HT-29 (cell line): ENCODE data around the gene F7. TPM values are rescaled to one million over a fixed set of nuclear protein-coding genes. Genes with fewer than 3 reads are reported as not detected.
"Not testable (repeated sequence)": the region's sequence is repeated elsewhere in the genome, so short reads cannot be mapped to it uniquely, and the experiment has no call there.

ENCODE experiments used
- DNase-seq: peaks from one replicate; pipeline ENCODE4 v3.0.0-alpha.2; 2015; ENCODE audit warnings: low spot score
- total RNA-seq: library from RNA; depleted of rRNA; stranded (reverse); fragments of >200 nt; shearing (Covaris generic); gene quantifications from 2 replicates; pipeline ENCODE4 v1.2.3, GENCODE V29; 2014; rRNA removed

The F7 gene
- not detected in 2 replicates for total RNA-seq

- no peak for DNase-seq
These were observed at the start of gene F7 for GRCh38 chr13:113105032-113105920. TSS of gene F7 (plus strand) at chr13:113105791. CDS start at chr13:113105842, 51 bp downstream.

GRCh38 chr13:113057084-113057483 is 48.5 kb upstream of the F7 start:
- no peak for DNase-seq

GRCh38 chr13:113057559-113057958 is 48.0 kb upstream of the F7 start:
- DNase-seq, result not testable (repeated sequence)

GRCh38 chr13:113058129-113058987 is 47.2 kb upstream of the F7 start:
- DNase-seq, result no peak

GRCh38 chr13:113058988-113059850 is 46.4 kb upstream of the F7 start:
- DNase-seq, result peak; percentile 19

GRCh38 chr13:113059891-113060290 is 45.7 kb upstream of the F7 start:
- DNase-seq, result no peak

DNA sequence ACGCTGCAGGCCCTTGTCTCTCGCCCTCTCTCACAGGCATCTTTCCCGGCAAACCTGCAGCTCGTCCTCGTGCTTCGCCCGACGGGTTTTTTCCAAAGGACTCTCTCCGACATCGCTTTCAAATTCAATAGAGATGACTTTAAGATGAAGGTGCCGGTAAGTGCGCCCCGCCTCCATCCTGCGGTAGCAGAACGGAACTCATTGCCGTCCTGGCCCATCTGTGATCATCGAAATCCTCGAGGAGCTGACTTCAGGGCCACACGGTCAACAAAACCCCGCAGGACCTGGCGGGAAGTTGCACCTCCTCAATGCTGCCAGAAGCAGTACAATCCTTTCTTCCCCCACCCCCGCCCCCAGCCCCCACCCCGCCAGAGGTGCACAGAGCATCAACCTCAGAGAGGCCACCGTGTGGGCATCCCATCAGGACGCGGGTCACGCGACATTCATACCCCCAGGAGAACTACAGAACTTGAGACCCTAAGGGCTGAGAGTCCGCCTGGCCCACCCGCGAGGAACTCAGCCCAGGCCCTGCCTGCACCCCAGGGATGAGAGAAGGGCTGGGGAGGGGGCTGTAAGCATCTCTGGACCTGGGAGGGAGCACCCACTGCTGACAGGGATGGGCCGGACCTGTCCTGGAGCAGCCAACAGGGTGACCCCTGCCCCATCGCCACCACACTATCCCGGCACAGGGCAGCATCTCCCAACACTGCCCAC is 44.9 kb upstream of the F7 start:
- DNase-seq, result no peak

GRCh38 chr13:113061271-113061625 is 44.3 kb upstream of the F7 start:
- no peak for DNase-seq

GRCh38 chr13:113061796-113062425 is 43.7 kb upstream of the F7 start:
- DNase-seq, result no peak

DNA sequence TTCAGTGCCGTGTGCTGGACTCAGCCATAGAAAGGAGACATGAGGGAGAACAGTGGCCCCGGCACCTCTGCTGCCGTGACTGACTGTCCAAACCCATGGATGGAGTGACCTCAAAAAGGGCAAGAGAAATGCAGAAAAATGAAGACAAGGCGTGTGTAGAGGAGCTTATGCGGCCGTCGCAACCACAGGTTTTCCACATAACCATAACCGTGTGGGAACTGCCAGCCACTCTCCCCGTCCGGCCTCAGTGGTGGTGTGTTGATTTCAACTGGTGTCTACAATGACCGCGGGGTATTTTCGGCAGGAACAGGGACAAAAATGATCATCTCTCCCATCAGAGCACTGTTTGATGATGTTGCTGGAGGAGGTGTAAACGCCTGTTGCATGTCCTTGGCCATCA is 42.9 kb upstream of the F7 start:
- DNase-seq, result no peak

DNA sequence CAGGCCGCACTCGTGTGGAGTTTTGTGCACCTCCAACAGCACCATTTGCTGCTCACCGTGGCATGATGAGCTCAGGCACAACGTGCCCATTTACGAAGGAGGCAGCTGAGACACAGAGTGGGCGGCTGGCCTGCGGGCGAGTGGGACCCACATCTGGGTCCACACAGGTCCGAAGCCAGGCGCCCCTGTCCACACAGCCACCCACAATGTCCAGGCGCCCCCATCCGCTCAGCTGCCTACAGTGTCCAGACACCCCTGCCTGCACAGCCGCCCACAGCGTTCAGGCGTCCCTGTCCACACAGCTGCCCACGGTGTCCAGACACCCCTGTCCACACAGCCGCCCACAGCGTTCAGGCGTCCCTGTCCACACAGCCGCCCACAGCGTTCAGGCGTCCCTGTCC is 42.5 kb upstream of the F7 start:
- DNase-seq, result no peak

DNA sequence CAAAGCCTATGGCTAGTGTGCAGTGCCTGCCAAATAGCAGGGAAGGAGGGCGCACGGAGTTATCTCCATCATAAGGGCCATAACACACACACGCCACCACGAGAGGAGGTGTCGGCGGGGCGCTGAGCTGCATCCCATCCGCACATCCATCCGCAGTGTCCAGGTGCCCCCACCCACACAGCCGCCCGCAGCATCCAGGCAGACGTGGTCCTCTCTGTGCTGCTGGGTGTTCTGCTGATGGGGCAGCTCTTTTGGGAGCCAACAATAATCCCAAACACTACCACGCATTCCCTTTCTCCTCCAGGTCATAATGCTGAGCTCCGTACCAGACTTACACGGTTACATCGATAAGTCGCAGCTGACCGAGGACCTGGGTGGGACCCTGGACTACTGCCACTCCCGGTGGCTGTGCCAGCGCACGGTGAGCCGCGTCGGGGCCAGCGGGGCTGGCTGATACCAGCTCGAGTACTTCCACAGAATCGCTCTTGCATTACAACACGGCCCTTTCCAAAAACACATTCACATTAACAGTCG is 41.5 kb upstream of the F7 start:
- DNase-seq, result no peak

- DNase-seq, result no peak
These were observed 40.8 kb upstream of the F7 start for GRCh38 chr13:113064534-113065405.

GRCh38 chr13:113065406-113066141 is 40.0 kb upstream of the F7 start:
- no peak for DNase-seq

DNA sequence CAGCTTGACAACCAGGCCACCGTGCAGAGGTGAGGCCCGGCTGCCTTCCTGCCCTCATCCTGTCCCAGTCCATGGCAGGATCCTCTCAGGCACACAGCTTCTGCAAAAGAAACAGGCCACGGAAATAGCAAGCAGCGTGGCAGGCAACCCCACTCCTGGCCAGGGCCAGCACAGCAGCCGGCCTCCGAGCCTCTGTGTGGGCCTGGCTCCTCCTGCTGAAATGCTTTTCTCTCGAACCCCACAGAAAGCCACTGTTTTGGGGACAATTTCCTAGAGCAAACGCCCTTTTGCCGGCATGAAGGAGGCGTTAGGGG is 39.5 kb upstream of the F7 start:
- no peak for DNase-seq

GRCh38 chr13:113066746-113067145 is 38.8 kb upstream of the F7 start:
- DNase-seq, result no peak

- no peak for DNase-seq
These were observed 35.5 kb upstream of the F7 start for GRCh38 chr13:113069861-113070805.

- DNase-seq, result no peak
These were observed 34.7 kb upstream of the F7 start for GRCh38 chr13:113070855-113071254.
